GM18867 (cell line): Measurements from ENCODE around the gene KRTAP5-7.
"Not testable (repeated sequence)": the region's sequence is repeated elsewhere in the genome, so short reads cannot be mapped to it uniquely, and the experiment has no call there.

Source experiments
- ATAC-seq: cut with Tn5 transposase; IDR thresholded peaks from one replicate; pipeline ENCODE4 v1.9.1; 2021; ENCODE audit warnings: mild to moderate bottlenecking, moderate library complexity; ENCODE audit not compliant: unreplicated experiment

KRTAP5-7 gene

GRCh38 chr11:71526796-71527575 lies at the start of gene KRTAP5-7:
KRTAP5-7 (plus strand) TSS chr11:71527267; CDS start chr11:71527301, 34 bp downstream.
- not testable (repeated sequence) for ATAC-seq

- ATAC-seq = no peak
Observed at GRCh38 chr11:71477641-71478527, 49.2 kb upstream of the KRTAP5-7 start.

GRCh38 chr11:71478528-71478840 lies 48.6 kb upstream of the KRTAP5-7 start:
- no peak for ATAC-seq

GRCh38 chr11:71481101-71481960 lies 45.7 kb upstream of the KRTAP5-7 start:
- no peak for ATAC-seq

GRCh38 chr11:71482216-71482615 lies 44.9 kb upstream of the KRTAP5-7 start:
- no peak for ATAC-seq

GRCh38 chr11:71482746-71483364 lies 44.2 kb upstream of the KRTAP5-7 start:
- ATAC-seq = no peak

GRCh38 chr11:71483692-71484091 lies 43.4 kb upstream of the KRTAP5-7 start:
- no peak for ATAC-seq

GRCh38 chr11:71484248-71485062 lies 42.6 kb upstream of the KRTAP5-7 start:
- no peak for ATAC-seq

GRCh38 chr11:71485063-71485399 lies 42.0 kb upstream of the KRTAP5-7 start:
- ATAC-seq = no peak

- ATAC-seq = no peak
Observed at GRCh38 chr11:71485466-71485865, 41.6 kb upstream of the KRTAP5-7 start.

- ATAC-seq = no peak
Observed at GRCh38 chr11:71486320-71486719, 40.7 kb upstream of the KRTAP5-7 start.

- ATAC-seq = no peak
Observed at GRCh38 chr11:71488681-71489270, 38.3 kb upstream of the KRTAP5-7 start.

GRCh38 chr11:71489311-71490043 lies 37.6 kb upstream of the KRTAP5-7 start:
- no peak for ATAC-seq

- no peak for ATAC-seq
Observed at GRCh38 chr11:71490044-71490730, 36.9 kb upstream of the KRTAP5-7 start.

- ATAC-seq = no peak
Observed at GRCh38 chr11:71490731-71491390, 36.2 kb upstream of the KRTAP5-7 start.

- ATAC-seq = no peak
Observed at GRCh38 chr11:71491531-71491930, 35.5 kb upstream of the KRTAP5-7 start.

- no peak for ATAC-seq
Observed at GRCh38 chr11:71491940-71492339, 35.1 kb upstream of the KRTAP5-7 start.
